HG02885 (cell line): ENCODE data around the gene NPIPB13.
"Not testable (repeated sequence)": the region's sequence is repeated elsewhere in the genome, so short reads cannot be mapped to it uniquely, and the experiment has no call there.

ENCODE experiments used
- ATAC-seq: cut with Tn5 transposase; IDR thresholded peaks from one replicate; pipeline ENCODE4 v1.9.1; 2021; ENCODE audit warnings: mild to moderate bottlenecking; ENCODE audit not compliant: unreplicated experiment, poor library complexity

The NPIPB13 gene

DNA sequence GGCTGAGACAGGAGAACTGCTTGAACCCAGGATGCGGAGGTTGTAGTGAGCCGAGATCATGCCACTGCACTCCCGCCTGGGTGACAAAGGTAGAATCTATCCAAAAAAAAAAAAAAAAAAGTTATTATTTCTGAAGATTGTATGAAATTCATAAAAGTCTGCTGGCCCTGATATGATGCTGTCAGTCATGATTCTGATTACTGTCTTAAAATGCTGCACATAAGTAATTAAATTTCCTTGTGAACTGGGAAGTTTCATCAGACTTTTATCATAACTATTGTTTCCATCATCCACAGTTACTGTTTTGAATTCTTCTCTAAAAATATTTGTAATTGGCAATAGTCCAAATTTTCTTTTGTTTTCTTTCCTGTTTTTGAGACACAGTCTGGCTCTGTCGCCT lies at the start of gene NPIPB13:
TSS of gene NPIPB13 (minus strand) at position 101 of the 400 bp plus-strand sequence. CDS start 2,906 bp downstream, outside the sequence.
- ATAC-seq, result not testable (repeated sequence)

DNA sequence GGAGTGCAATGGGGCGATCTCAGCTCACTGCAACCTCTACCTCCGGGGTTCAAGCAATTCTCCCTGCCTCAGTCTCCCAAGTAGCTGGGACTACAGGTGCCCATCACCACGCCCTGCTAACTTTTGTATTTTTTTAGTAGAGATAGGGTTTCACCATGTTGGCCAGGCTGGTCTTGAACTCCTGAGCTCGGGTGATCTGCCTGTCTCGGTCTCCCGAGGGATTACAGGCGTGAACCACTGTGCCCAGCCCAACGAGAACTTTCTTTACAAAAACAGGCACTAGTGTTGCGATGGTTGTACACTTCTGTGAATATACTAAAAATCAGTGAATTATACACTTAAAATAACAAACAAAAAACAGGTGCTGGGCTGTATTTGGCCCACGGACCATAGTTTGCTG lies 34.1 kb upstream of the NPIPB13 start:
- not testable (repeated sequence) for ATAC-seq

DNA sequence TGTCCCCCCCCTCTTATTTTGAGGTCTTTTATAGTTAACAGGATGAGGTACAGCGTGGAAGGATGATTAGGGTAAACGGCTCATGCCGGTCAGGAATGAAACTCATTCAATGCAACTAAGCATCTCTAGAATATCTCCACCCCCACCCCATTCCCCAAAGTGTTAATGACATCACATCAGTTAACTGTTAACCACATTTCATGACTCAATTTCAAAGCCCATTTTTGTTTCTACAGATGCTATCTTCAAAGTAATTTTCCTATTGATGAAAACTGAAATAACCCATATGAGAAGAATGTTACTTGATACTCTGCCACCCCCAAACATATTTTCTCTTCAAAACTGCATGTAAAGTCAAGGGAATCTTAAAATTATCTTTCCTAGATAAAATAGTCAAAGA lies 30.2 kb upstream of the NPIPB13 start:
- not testable (repeated sequence) for ATAC-seq

DNA sequence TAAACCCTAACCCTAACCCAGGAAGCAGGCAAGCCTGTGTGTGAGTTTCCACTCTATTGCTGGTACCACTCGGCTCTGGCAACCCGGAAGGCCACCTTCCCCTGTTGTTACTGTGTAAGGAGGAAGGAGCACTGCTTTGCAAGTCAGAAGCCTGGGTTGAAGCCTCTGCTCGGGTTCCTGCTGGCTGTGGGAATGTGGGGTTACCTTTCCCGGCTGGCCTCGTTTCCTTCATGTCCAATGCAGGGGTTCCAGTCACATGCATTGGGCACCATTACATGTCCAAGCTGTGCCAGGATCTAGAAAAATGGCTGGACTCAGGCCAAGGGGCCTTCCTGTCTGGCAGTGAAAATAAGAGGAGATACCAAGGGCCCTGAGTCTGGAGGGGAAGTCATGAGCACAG lies 31.2 kb downstream of the NPIPB13 start:
- ATAC-seq, result not testable (repeated sequence)

DNA sequence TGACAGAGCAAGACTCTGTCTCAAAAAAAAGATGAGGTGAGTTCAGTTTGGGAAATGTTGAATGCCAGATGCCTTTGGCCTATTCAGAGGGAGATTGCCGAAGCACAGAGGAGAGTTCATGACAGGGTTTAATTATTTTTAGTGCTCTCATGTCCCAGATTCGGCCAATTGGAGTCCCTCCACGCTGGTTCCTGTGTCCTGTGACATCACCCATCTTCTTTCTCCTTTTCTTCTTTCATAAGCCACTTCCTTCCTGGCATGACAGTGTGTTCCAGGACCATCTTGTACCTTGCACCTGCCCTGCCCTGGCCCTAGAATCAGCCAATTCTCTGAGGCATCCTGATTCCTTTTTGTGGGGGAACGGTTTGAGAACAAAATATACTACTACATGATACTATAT lies 36.9 kb downstream of the NPIPB13 start:
- not testable (repeated sequence) for ATAC-seq

DNA sequence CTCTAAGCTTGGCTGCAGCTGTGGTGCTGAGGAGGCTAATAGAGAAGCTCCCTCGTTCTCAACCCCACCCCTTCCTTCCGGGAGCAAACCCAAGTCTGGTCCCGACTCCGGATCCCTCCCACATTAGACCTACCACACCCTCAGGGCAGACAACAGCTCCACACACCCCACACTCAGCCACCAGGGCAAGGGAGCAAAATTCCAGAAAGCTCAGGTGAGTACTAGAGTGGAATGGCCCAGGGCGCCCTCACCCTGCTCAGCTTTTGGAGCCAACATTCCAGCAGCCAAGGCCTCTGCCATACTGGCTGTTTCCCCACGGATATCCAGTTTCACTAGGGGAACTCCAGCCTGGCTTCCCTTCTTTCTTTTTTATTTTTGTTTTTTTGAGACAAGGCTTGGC lies 39.2 kb downstream of the NPIPB13 start:
- not testable (repeated sequence) for ATAC-seq

DNA sequence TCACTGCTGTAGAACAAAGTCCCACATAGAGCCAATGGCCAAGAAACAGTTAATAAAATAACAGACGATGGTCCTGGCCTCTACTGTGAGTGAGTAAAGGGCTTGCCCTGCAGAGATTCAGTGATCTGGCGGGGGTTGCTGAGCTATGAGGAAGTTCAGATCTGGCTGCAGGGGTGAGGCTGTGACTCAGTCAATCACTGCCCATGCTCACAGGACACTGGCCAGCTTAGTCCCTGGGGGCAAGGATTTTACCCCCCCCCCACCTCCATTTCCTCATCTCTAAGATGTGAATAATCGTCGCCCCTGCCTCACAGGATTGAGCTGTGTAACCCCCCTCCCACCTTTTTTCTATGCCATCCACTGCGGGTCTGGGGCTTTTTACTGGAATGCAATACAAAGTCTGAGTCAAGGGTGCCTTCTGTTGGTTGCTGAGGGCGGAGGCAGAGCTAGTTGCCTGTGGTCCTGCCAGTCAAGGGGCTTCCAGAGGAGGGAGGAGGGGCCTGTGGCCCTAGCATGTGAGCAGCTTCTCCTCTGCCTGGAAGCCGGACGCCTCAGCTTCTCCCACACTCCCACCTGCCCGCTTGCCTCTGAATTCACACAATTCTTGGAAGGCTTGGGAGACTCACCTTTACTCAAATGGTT lies 41.1 kb downstream of the NPIPB13 start:
- not testable (repeated sequence) for ATAC-seq

DNA sequence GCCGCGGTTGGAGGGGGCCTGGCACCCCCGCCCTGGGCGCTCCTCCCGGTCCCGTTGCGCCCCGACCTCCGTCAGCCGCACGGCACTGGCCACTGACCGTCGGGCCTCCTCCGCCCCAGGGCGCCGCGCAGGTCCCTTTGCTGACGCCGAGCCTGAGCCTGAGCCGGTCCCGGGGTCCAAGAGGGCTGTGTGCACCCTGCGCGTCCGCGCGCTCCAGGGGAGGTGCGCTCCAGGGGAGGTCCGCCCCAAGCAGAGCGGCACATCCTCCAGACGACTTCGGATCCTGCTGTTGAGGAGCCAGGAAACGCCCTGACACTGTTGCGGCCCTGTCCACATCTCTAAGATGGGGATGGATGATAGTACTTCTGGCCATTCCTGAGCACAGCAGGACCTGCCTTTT lies 42.0 kb downstream of the NPIPB13 start:
- ATAC-seq, result not testable (repeated sequence)

DNA sequence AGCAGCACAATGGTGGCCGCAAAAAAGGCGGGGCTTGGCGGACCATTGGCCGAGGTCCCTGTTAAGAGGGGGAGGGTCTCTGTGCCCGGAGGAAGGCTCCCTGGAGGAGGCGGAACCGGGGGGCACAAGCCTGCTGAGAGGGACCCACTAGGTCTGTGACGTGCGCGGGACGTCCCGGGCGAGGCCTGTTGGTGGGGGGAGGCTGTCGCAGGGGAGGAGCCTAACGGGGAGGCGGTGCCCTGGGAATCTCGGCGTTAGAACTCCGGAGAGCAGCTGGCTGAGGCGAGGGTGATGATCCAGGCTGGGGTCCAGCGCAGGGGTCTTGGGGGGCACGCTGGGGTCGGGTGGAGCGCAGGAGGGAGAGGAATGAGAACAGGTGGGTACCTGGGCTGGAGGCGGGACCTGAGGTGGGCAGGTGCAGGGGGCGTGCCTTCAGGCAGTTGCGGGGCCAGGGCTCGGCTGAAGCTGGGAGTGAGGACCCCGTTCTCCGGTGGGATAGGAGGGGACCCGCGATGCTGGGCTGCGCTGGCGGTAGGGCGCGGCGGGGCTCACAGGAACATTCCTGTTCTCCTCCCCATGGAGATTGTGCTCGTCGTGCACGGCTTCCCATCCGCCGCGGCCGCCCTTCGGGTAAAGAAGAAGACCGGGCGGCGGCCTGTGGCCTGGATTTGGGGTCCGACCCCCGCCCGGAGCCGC lies 42.6 kb downstream of the NPIPB13 start:
- not testable (repeated sequence) for ATAC-seq

DNA sequence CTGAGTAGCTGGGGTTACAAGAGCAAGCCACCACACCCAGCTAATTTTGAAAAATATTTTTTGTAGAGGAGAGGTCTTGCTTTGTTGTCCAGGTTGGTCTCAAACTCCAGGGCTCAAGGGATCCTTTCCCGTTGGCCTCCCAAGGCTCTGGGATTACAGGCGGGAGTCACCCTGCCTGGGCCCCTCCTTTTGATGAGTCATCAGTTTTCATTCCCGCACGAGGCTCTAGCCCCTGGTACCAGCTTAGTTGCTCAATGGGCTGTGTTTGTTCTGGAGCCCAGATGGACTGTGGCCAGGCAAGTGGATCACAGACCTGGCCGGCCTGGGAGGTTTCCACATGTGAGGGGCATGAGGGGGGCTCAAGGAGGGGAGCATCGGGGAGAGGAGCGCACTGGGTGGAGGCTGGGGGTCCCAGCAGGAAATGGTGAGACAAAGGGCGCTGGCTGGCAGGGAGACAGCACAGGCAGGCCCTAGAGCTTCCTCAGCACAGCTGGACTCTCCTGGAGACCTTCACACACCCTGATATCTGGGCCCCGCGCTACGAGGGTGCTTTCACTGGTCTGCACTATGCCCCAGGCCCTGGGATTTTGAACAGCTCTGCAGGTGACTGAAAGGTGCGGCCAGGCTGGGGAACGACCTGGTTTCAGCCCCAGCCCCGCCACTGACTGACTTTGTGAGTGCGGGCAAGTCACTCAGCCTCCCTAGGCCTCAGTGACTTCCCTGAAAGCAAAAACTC lies 48.5 kb downstream of the NPIPB13 start:
- ATAC-seq, result not testable (repeated sequence)

DNA sequence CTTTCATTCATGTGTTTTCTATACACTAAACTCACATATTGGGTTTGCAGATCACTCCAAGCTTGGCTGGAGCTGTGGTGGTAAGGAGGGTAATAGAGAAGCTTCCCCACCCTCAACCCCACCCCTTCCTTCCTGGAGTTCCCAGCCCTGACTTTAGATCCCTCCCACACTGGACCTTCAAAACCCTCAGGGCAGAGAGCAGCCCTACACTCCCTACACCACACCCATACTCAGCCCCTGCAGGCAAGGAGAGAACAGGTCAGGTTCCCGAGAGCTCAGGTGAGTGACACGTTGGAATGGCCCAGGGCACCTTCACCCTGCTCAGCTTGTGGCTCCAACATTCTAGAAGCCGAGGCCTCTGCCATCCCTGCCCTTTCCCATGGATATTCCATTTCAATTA lies 49.2 kb downstream of the NPIPB13 start, which contains the start of gene SULT1A3:
TSS of gene SULT1A3 (plus strand) at position 207 of the 400 bp plus-strand sequence. CDS start 1,474 bp downstream, outside the sequence.
- not testable (repeated sequence) for ATAC-seq
